ENCODE measurements around the gene DENND1B. TPM values are rescaled to one million over a fixed set of nuclear protein-coding genes. Genes with fewer than 3 reads are reported as not detected.
A peak's percentile ranks its signal among the peaks of the same experiment; 100 is the strongest.

Gene DENND1B
- total and polyA plus RNA-seq, 2 of the 8 experiments (the other 6 are each of a cell fraction or from before 2014, with no cell fraction given): 0.74 to 3.3 TPM

DNA sequence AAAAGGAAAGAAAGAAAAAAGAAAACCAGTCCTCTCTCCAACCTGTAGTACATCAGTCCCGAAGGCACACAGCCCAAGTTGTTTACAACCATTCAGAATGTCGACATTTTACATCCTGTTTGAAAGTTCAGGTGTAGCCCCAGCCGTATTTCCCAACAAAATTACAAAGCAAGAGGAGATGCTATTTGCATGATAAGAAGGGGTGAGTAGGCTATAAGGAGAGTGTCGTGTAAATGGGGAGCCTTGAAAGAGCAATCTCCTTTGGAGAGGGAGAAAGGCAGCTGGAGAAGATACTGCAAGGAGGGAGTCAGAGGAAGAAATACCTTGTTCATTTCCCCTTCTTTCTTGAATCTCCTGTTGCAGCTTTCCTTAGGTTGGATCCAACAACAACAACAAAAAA, 35.5 kb upstream of the DENND1B start:
- H3K27ac ChIP-seq (ENCODE audit: low read depth, low read length): peak overlapping the region; percentile 20; the same call in 1 of the 2 replicates
- H3K36me3 ChIP-seq (ENCODE audit: control insufficient read depth in 2 of 4, insufficient read depth in 4 of 4, low read length in 3 of 4): no peaks in the 10 kb centered on the region
- H2AFZ ChIP-seq (ENCODE audit: low read length): peak overlapping the region; percentile 54; the same call in 1 of the 2 replicates
- H3K9me3 ChIP-seq (ENCODE audit: insufficient read depth in 2 of 2, low read depth in 1 of 2, low read length in 1 of 2): no peaks in the 10 kb centered on the region
- no peak overlapping the region for H4K91ac ChIP-seq (replicated peaks; ENCODE audit: insufficient read length, low read length)
- H3K23ac ChIP-seq (ENCODE audit: insufficient read length): no peak overlapping the region
- H4K5ac ChIP-seq (ENCODE audit: insufficient read length, low read depth, low read length): no peak overlapping the region
- peaks cover 0 to 41% (median 24%) of the 10 kb centered on the region in 4 experiments; a peak in 5 of 7 replicates for H3K4me1 ChIP-seq (replicated peaks in 1 of 4; ENCODE audit: control insufficient read depth in 3 of 4, insufficient read depth in 4 of 4, low read length in 3 of 4)
- POLR2A ChIA-PET (ENCODE audit: partially characterized antibody): interaction anchor here (1.1 kb wide), 1 partner anchor 8 kb away, joined by 4 read pairs; no protein-coding TSS in a partner anchor
- H2AK5ac ChIP-seq (ENCODE audit: low read depth, low read length): no peak overlapping the region
- H3K9ac ChIP-seq (replicated peaks in 1 of 4; ENCODE audit: extremely low read depth in 1 of 4, low read depth in 3 of 4, low read length in 3 of 4): no peak overlapping the region
- H2BK15ac ChIP-seq (ENCODE audit: low read length): no peak overlapping the region
- no peaks in the 10 kb centered on the region; a peak in 1 of 7 replicates for H3K27me3 ChIP-seq (replicated peaks in 1 of 4; ENCODE audit: control insufficient read depth in 3 of 4, extremely low read depth in 1 of 4, insufficient read depth in 3 of 4, low read length in 3 of 4)
- H2BK120ac ChIP-seq (replicated peaks; ENCODE audit: low read depth, low read length): no peak overlapping the region
- no peak overlapping the region for H3K56ac ChIP-seq (replicated peaks; ENCODE audit: insufficient read length, low read depth, low read length)
- peak overlapping the region; percentile 23 to 53; a peak in 3 of 4 replicates for H3K4me2 ChIP-seq (ENCODE audit: insufficient read depth in 1 of 2, low read depth in 2 of 2, low read length in 2 of 2)
- H2BK5ac ChIP-seq (ENCODE audit: low read depth, low read length): peak overlapping the region; percentile 49; the same call in 1 of the 2 replicates
- no peaks in the 10 kb centered on the region for H4K20me1 ChIP-seq (replicated peaks in 1 of 2; ENCODE audit: control insufficient read depth in 1 of 2, insufficient read depth in 2 of 2, low read length in 2 of 2)
- no peak overlapping the region for H2BK20ac ChIP-seq (ENCODE audit: low read length)
- peak; percentile 48 for FAIRE-seq
- peak in 1 of 2 experiments; percentile 44 for DNase-seq (ENCODE audit: low read depth in 1 of 2, low spot score in 2 of 2)
- H3K18ac ChIP-seq (ENCODE audit: extremely low read depth, low read length): no peak overlapping the region; the same call in 1 of the 2 replicates
- H3K4me3 ChIP-seq (ENCODE audit: extremely low read depth in 1 of 4, insufficient read depth in 2 of 4, low read depth in 3 of 4, low read length in 4 of 4): no peak overlapping the region
- H3K23me2 ChIP-seq (ENCODE audit: low read depth, low read length): no peaks in the 10 kb centered on the region
- H2BK12ac ChIP-seq (ENCODE audit: low read depth, low read length): no peak overlapping the region
- H3K4ac ChIP-seq (replicated peaks; ENCODE audit: insufficient read length, low read depth, low read length): no peak overlapping the region
- CTCF ChIA-PET (ENCODE audit: partially characterized antibody): interaction anchor here (0.9 to 1.1 kb wide), 3 partner anchors 14 to 106 kb away, joined by 3 read pairs; partner anchors contain the start of gene DENND1B
- no peak overlapping the region for H4K8ac ChIP-seq (ENCODE audit: extremely low read depth, insufficient read depth, low read length)
- WGBS, 2 experiments (ENCODE audit: extremely low coverage in 1 of 2, insufficient coverage in 1 of 2, insufficient read length in 1 of 2, insufficient replicate concordance in 2 of 2, low coverage in 1 of 2, low lambda C conversion rate in 2 of 2, missing lambda C conversion rate in 1 of 2): 20% methylated on average over 4 of the region's 4 CpGs; no CpG with 5 or more reads in 1 of the 2 experiments
- H3K14ac ChIP-seq (ENCODE audit: insufficient read length): no peak overlapping the region
- H3K79me2 ChIP-seq (ENCODE audit: control insufficient read depth in 1 of 2, insufficient read depth in 2 of 2, low read length in 2 of 2): no peaks in the 10 kb centered on the region
- H3K79me1 ChIP-seq (ENCODE audit: low read depth, low read length): no peaks in the 10 kb centered on the region
- TF ChIP-seq ASH2L (IDR thresholded peaks at IDR 0.05; ENCODE audit: low read length) (no peak), POLR2A (IDR thresholded peaks at IDR 0.05; ENCODE audit: control extremely low read depth in 1 of 2, low read depth in 2 of 2, low read length in 2 of 2) (no peak), KDM4A (IDR thresholded peaks at IDR 0.05; ENCODE audit: low read depth, low read length, severe bottlenecking) (no peak), EP300 (IDR thresholded peaks at IDR 0.05; ENCODE audit: borderline replicate concordance in 1 of 2, low read depth in 2 of 2, low read length in 2 of 2) (no peak), JUND (IDR thresholded peaks at IDR 0.05; ENCODE audit: low read length) (no peak), SUZ12 (IDR thresholded peaks at IDR 0.05; ENCODE audit: low read length) (no peak), TBP (IDR thresholded peaks at IDR 0.05; ENCODE audit: low read depth, low read length) (0 out of 2 replicates have a peak, but pooled peaks have one; percentile 16), EGR1 (IDR thresholded peaks at IDR 0.05; ENCODE audit: borderline replicate concordance, low read depth, low read length) (no peak), NANOG (IDR thresholded peaks at IDR 0.05; ENCODE audit: insufficient read depth, low read depth, low read length, poor library complexity, severe bottlenecking) (no peak), BRCA1 (IDR thresholded peaks at IDR 0.05; ENCODE audit: low read depth, low read length) (no peak), SAP30 (IDR thresholded peaks at IDR 0.05; ENCODE audit: insufficient read depth, insufficient replicate concordance, low read length) (no peak), CEBPB (IDR thresholded peaks at IDR 0.05; ENCODE audit: low read depth, low read length) (peak; percentile 39; the same call in 1 of the 2 replicates), JUN (IDR thresholded peaks at IDR 0.05; ENCODE audit: low read depth, low read length) (no peak)

Data from H1 (cell line).